ENCODE results near the gene NANS.
"Not testable (repeated sequence)": the region's sequence is repeated elsewhere in the genome, so short reads cannot be mapped to it uniquely, and the experiment has no call there.

Gene NANS

DNA sequence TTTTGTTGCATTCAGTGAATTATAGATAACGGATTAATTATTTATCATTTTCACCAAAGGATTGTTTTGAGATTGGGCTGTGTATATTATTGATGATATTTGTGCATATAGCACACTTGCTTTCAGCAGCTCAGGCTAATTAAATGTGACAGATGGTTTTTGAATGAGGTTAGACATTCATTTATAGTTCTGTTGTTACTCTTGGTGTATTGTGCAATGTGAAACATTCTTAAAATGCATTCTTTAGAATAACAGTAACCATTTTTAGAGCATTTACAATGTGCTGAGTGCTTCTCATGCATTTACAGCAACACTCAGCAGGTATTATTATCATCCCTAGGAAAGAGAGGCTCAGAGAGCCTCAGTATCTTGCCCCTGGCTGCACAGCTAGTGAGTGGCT lies 23.8 kb downstream of the NANS start:
- DNase-seq, result no peak

DNA sequence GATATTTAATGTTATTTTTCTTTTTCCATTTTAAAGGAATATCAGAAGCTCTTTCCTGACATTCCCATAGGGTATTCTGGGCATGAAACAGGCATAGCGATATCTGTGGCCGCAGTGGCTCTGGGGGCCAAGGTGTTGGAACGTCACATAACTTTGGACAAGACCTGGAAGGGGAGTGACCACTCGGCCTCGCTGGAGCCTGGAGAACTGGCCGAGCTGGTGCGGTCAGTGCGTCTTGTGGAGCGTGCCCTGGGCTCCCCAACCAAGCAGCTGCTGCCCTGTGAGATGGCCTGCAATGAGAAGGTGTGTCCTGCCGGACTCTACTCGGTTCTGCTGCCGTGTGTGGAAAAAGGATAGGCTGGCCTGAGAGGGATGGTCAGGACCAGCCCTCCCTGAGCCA lies 24.2 kb downstream of the NANS start:
- DNase-seq, result no peak

DNA sequence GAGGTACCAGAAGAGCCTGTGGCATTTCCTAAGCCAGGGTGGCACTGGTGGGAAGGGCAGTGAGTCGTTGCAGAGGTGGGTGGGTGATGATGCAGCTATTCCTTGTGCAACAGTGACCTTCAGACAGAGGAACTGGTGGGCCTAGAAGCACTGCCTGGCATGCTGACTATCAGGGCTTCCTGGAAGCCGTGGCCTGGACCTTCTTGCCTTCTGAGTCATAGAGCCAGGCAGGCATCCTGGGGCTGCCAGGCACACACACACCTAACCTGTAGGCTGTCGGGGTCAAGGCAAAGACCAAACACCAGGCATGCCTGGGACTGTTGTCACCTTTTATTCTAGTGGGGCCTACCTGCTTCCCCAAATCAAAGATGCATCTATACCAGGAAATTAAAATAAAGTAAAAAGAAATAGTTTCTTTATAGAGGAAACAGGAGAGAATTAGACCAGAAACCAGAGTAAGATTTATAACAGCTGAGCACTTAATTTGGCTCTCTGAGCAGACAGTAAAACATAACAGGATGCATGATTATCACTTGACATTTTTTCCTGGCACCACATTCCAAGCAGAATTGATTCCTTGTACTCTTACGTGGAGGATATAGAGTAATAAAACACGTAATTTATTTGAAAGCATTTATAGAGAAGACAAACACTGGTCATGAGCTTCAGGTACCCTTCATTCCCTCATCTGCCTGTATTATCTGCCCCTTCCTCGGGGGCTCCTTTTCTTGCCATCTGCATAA lies 25.1 kb downstream of the NANS start:
- DNase-seq, result peak; percentile 65

DNA sequence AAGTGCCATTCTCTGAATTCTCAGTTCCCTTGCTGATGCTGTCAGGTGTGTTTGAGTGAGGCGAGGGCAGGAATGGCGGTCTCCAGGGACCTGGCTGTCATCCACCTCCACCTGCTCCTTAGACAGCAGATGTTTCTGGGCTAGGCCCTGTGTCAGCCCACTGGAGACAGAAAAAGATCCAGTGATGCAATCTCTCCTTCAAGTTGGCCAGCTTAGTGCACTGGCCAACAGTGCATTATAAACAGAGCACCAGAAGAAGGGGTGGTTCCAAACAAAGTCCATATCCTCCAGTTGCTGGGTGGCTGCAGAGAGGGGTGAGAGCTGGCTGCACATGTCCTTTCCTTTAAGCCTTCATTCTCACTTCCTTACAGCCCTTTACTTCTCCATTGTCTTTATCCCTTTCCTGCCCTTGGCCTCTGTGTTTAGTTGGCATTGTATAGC lies 26.5 kb downstream of the NANS start:
- no peak for DNase-seq

DNA sequence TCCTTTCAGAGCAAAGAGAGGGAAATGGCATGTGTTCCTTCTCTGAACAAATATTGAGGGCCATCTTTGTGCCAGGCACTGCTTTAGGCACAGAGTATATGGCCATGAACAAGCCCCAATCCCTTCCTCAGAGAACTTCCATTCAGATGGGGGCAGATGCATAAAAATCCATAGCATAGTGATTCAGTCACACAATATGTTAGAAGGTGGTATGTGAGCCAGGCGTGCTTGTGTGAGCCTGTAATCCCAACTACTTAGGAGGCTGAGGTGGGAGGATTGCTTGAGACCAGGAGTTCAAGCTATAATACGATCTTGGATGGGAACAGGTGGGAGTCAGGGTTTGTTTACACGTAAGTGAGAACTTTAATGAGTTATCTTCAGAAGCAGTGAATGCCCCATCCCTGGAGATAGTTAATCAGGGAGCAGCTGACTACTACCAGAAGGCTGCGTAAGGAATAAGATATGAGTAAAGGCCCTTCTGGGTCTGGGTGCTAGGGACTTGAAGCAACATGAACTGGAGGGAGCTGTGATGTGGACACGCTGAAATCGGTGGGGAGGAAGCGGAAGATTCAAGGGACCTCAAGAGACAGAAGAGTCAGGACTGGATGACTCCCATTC lies 27.1 kb downstream of the NANS start:
- DNase-seq, result no peak

DNA sequence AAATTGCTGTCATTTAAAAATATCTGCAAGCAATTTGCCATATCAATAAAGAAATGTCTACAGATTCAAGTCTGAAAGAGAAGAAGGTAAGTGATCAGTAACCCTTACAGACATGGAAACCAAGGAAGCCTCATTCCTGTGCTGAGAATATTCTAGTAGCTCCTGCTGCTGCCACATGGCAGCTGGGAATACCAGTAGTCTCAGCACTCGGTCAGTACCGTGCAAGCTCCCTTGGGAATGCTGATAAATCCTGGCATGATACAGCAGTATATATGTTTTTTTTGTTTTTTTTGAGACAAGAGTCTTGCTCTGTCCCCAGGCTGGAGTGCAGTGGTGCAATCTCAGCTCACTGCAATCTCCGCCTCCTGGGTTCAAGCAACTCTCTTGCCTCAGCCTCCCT lies 27.9 kb downstream of the NANS start:
- no peak for DNase-seq

DNA sequence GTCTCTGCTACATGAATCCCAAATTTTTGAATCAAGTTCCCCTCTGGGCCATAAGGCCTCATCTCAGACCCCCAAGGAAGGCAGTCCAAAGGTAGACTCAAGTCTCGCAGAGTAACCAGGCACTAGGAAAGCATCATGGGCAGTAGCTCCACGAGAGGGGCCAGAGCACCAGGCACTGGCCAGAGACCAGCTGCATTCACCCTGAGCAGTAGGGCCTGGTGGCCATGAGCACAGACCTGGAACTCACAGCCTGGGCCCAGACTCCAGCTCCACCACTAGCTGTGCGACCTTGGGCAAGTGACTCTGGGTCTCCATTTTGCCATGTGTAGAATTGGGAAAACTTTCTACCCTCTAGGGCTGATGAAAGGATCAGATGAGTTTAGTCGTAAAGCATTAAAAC lies 28.5 kb downstream of the NANS start:
- DNase-seq, result no peak

DNA sequence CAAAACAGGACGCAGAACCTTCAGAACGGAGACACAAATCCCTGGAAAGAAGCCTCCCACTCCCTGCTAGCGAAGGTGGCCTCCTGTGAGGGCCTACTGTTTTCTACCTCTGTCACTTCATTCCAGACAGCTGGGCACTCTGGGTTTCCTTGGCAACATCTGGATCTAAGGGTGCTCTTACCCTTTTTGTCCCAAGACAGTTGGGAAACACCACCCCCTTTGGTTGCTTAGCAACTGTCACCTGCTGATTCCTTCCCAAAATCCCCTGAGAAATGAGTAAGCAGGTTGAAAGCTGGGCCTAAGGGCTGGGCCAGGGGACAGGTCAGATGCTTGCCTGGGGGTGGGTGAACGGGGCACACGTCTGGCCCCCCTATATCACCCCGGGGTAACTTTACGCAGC lies 29.4 kb downstream of the NANS start:
- DNase-seq, result no peak

DNA sequence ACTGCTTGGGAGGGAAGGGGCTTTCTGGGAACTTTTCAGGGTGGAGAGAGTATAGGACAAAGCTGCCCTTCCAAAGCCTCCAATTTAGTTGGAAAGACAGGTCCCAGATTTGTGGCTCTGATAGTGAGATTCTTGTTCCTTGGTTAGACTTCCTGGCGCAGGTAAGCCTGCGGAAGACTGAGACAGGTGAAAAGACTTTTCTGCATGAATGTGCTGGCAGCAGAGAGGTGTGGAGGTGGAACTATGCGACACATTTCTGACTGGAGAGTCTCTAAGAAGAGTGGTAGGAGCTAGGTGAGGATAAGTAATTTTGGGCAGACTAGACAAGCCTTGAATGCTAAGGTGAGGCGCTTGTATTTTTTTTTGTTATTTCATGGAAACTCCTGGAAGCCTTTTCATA lies 29.9 kb downstream of the NANS start:
- no peak for DNase-seq

DNA sequence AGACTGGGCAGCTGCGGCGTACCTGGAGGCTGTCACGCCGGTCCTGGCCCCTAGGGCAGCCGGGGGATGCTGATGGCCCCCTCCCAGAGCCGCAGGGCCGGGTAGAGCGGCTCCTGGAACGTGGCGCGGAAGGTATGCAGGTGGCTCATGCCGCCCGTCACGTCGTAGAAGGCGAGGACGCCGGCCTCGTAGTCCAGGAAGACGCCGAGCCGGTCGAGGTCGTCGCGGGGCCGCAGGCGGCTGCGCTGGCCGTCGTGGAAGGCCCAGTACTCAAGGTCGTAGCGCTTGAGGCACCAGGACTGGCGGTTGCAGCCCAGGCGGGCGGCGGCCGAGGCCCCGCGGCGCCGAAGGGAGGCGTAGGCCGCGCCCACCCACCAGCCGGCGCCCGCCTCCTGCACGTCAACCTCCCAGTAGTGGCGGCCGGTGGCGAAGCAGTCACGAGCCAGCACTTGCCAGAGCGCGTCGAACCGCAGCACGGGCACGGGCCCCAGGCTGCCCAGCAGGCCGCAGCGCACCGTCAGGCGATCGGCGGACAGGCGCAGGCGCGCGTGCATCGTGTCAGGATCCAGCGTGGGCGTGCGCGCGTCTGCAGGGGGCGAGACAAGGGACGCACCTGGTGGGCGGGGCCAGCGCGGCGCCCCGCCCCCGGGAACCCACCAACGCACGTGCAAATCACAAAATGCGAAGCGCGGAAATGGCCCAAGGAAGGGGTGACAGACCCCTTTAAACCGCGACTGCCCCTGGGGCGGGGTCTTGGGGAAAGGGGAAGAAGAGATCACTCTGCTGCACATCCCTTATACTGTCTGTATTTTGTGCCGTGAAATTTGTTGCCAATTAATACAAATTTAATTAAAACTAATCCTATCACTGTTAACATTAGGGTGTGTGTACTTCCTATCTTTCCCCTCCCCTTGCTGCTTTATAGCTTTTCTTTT lies 31.2 kb downstream of the NANS start:
- DNase-seq, result peak; percentile 48

DNA sequence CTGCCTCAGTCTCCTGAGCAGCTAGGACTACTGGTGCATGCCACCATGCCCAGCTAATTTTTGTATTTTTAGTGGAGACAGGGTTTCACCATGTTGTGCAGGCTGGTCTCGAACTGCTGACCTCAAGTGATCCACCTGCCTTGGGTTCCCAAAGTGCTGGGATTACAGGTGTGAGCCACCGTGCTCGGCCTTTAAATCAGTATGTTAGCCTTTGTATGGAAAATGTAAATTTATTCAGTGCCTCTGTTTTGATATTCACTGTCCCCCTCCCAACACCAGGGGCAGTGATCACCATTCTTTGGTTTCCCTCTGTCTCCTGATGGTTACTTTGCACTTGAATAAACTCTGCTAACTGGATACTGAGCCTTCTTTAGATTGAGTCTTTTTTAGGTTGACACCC lies 34.1 kb downstream of the NANS start:
- DNase-seq, result not testable (repeated sequence)

DNA sequence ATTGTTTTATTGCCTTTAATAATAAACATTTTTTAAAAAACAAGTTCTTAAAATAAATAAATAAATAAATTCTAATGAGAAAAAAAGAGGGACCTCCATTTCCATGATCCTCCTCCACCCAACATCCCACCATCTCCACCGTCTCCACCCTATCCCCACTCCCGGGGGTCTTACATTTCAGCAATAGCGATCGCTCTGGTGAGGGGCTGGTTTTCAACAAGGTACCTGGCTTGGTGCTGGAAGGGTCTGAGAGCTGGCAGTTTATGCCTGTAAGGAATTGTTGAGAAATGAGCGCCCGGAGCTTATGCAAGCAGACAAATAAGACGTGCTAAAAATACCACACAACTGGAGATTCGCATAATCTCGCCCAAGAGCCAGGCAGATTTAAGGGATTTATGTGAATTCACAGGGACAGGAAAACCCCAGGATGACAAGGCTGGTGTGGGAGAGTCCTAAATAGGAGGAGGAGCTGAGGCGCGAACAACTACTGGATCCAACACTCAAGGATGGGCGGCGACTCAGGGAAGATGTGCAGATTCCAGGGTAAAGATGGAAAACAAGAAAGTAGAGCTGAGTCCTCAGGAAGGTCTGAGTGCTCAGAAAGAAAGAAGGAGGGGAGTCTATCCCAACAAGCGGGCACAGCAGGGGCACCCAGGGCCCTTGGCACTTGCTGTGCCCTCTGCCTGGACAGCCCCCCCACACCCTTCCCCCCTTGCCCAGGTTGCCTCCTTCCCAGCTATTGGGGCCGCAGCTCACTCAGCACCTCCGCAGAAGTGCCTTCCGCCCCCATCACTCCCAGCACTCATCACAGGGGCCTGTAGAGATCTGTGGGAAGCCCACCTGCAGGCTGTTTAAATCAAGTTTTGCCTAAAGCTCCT lies 35.4 kb downstream of the NANS start:
- DNase-seq, result no peak

DNA sequence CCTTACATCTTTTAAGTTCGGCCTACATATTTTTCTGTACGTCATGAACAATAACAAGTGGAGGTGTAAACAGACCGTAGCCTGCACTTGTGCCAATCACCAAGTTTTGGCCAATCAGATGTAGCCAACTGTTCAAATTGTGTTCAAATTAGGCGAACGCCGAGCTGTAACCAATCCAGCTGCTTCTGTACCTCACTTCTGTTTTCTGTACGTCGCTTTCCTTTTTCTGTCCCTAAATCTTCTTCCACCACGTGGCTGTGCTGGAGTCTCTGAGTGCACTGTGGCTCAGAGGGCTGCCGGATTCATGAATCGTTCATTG lies 36.0 kb downstream of the NANS start:
- DNase-seq, result no peak

DNA sequence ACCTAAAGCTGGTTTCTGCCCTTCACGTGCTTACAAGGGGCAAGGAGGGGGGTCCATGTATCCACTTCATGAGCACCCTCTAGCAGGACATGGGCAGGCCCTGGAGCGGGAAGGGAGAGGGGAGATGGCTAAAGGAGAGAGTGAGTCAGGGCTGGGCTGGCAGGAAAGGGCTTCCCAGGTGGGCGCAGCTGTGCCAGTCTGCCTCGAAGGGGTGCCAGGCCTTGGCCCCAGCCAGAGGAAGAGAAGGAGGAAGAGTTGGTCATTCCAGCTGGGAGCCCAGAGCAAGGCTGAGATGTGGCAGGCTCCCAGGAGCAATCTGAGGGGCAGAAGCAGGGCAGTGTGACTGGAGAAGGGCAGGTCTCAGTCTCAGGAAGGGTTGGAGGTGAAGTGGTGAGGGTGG lies 37.8 kb downstream of the NANS start:
- no peak for DNase-seq

DNA sequence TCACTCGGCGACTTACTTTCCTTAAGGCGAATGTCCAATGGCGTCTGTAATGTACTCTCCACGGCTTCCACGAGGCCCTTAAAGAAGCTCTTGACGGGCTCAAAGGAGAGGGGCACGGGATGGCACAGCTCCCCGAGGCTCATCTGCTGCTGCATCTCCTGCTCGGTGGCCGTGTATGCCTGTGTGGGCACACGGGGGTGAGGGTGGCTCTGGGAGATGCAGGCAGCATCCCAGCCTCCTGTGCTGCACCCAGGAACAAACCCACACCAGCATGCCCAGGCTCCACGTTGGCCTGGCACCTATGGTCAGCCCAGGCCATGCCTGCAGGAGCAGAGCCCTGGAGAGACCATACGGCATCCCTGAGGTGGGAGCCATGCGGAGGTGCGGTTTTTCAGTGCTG lies 38.3 kb downstream of the NANS start:
- DNase-seq, result no peak

DNA sequence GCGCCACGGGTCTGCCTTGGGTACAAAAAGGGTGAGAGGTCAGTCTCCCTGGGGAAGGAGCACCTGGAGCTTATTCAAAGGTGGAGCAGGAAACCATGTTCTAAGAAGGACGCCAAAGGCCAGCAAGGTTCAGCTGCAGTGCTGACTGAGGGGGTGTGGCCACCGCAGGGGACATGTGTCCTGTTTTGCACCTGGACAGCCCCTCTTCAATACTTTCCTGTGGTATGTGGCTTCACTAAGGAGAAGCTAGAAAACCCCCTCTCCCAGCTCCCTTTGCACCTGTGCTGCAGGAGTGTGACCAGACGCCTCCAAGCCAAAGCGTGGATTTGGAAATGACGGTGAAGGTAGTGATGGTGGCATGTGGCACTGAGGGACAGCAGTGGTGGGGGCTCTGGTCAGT lies 38.9 kb downstream of the NANS start:
- DNase-seq, result no peak

DNA sequence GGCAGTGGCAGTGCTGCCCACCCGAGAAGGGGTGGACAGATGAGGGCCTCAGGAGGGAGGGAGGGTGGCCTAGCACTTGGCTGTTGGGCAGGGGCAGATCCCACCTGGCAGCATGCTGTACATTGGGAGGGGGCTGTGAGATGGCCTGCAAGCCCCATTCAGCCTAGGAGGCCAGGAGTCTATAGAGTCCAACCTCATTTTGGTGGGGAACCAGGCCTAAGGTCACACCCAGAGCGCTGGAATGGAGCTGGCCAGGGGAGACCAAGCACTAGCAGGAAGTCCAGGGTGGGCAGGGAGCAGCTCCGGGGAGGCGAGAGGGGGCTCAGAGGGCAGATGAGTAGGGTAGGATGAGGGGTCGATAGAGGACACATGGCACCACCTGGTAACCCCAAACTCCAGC lies 39.6 kb downstream of the NANS start:
- no peak for DNase-seq

DNA sequence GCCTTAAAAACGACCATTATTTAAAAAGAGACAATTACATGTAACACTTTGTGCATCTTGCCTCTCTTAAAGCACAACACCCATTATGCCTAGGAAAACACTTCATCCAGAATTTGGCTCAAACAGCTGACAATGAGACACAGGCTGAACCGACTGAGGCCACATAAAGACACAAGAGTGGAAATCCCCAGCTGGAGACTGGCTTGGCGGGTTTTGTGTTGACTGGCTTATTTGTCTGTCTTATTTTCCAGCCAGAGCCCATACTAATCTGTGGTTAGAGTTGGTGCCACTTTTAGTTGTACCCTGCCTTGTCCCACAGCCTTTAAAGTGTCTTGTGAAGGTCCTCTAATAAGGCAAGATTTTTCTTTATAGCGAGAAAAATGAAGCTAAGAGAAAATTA lies 41.3 kb downstream of the NANS start:
- peak; percentile 53 for DNase-seq

DNA sequence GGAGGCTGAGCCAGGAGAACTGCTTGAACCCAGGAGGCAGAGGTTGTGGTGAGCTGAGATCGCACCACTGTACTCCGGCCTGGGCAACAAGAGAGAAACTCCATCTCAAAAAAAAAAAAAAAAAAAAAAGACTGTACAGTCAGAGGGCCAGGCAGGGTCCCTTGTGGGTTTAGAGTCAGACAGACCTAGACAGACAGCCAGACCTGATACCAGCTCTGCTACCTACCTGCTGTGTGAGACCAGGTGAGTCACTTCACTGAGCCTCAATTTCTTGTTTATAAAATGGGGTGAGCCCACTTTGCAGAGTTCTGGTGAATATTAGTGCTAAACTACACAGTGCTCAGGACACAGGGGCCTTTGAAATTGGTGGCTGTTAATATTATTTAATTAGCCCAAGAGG lies 42.8 kb downstream of the NANS start:
- no peak for DNase-seq

DNA sequence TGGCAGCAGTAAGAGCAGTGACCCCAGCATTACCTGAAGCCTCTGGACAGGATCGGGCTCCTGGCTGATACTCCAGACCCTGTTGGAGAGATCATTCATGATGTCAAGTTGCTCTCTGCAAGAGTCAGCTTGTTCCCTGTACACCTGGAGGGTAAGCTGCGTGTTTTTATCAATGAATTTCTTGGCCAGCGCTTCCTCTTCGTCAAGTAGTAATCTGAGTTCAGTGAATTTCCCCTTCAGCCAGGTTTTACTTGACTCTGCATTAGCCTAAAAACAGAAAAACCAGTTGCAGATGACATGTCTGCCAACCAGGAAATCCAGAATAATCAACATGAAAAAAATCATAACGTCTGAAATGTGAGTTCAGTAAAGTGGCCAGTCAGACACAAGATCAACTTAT lies 43.4 kb downstream of the NANS start:
- no peak for DNase-seq

DNA sequence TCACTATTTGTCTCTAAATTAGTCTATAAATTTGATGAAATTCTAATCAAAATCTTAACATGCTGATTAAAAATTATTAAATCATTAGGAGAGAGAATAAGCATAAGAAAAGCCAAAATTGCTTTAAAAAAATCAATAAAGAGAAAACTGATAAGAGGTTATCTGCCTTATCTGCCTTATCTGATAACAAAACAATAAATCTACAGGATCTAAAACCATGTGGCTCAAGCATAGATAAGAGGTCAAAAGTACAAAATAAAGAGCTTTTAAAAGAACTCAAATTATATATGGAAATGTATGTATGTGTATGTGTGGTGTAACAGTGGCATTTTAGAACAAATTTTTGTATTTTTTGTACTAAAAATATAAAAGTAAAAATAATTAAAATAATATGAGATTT lies 43.9 kb downstream of the NANS start:
- no peak for DNase-seq

DNA sequence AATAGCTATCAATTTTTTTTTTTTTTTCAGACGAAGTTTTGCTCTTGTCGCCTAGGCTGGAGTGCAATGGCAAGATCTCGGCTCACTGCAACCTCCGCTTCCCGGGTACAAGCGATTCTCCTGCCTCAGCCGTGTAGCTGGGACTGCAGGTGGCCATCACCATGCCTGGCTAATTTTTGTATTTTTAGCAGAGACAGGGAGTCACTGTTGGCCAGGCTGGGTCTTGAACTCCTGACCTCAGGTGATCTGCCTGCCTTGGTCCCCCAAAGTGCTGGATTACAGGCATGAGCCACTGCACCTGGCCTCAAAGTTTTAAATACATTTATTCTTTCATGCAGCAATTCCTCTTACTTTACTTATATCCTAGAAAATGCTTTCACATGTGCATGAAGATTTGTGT lies 44.9 kb downstream of the NANS start:
- no peak for DNase-seq

DNA sequence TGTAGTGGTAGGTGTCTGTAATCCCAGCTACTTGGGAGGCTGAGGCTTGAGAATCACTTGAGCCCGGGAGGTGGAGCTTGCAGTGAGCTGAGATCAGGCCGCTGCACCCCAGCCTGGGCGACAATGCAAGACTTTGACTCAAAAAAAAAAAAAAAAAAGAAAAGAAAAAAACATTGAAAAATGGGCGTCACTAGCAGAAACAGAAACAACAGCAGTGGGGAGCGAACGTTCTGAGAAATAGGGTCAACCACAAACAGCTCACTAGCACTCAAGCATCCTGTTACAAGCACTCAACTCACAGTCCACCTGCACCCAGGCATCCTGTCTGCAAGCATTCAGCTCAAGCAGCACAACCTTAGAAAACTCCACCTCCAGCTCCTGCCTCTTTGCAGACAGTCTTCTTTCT lies 45.3 kb downstream of the NANS start:
- peak; percentile 77 for DNase-seq

Data from stimulated activated CD8-positive, alpha-beta memory T cell treated with anti-CD3 and anti-CD28 coated beads, Interleukin-4, amount 100 ng/mL, for 48 hours (primary cell).